GM18526 (cell line): ENCODE results near the gene VEZF1.

Experiments used
- POLR2A ChIP-seq: IDR thresholded peaks from 3 replicates; pipeline ENCODE4 v1.6.1; 2011; ENCODE audit not compliant: insufficient read length; ENCODE audit errors: extremely low read depth

The VEZF1 gene

DNA sequence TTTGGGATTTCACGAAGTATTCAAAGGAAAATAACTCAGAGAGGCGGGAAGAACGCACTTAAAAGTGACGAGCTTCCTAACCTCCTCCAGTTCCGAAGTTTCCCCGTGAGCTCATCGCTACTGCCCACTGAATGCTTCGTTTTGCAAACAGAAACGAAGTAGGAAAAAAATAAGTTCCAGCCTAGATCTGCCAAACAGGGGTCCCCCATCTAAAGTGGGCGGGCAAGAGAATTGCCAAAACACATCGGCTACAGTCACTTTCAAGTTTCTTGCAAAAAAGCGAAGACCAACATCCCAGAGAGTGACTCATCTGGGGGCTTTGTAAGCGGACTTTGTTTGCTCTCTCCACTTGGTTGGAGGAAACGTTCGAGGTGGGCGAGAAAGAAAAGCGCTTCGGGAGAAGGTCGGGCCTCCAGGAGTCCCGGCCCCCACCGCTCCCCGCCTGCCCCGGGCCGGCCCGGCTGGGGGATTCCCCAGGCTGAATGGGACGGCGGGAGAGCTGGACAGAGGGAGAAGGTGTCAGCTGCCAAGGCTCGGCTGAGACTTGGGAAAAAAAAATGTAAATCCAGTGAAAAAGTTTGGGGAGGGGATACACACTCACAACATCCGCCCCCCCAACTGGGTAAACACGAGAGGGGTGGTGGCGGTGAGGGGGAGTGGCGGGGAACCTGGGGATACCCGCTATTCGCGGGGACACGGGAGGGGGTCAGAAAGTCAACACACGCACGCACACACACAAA is 1.0 kb downstream of the VEZF1 start:
- no peak for TF ChIP-seq POLR2A

GRCh38 chr17:57985675-57985974 is 2.4 kb downstream of the VEZF1 start:
- TF ChIP-seq POLR2A, result no peak

GRCh38 chr17:57984936-57985674 is 2.9 kb downstream of the VEZF1 start:
- no peak for TF ChIP-seq POLR2A

- TF ChIP-seq POLR2A, result no peak
Observed at GRCh38 chr17:57984261-57984890, 3.7 kb downstream of the VEZF1 start.

DNA sequence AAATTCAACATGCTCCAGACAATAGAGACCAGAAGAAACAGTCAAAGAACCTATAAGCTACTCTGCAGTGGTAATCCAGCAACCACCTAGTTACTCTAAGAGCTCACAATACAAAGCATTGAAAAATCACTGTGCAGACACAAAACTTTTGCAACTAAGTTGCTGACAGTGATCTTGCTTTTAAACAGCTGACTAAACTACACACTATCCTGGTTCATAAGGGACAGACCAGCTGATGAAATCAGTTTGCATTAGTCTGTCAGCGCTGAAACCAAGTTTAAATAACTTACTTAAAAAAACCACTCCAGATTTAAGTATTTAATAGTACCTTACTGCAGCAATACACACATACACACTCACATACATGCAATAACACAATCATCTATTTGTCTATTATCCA is 4.6 kb downstream of the VEZF1 start:
- no peak for TF ChIP-seq POLR2A

DNA sequence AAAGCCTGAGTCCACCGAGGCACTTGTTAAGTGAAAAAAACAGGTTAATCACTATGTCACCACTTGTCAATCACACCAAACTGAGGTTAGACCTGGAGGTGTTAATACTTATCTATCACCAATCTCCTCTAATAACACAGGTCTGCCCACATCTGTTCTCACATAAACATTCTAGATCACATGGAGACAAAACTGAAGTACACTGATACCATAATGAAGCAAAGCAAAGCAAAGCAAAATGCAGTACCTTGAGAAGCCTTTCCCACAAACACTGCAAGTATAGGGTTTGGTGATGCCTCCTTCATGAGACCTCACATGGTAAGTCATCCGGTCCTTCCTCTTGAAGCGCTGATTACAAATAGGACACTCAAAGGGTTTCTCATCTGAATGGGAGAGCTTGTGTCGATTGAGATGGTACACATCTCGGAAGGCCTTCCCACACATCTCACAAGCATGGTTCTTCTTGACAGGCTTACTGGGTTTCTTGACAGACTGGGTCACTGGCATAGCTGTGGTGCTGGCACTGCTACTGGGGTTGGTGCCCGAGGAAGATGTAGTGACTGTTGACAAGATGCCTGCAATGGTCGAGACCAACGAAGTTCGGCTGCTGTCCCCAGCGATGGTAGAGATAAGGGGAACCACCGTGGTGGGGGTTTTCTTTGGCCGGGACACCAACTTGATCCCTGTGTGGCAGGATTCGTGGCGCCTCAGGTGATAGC is 5.4 kb downstream of the VEZF1 start:
- no peak for TF ChIP-seq POLR2A

DNA sequence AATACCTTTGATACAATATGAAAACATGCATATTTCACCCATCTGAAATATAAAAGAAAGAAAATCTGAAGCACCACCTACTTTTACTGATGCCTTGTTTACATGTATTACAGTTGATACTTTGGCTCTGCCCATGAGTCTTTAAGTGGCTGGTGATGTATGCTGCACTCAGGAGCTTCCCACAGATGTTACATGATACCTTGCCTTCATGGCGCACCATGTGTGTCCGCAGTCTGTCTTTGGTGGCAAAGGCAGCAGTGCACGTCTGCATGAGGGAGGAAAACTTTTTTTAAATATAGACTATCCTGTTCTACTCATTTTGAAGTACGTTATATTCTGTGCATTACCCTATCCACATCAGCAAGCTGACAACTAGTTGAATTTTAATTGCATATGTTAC is 7.5 kb downstream of the VEZF1 start:
- TF ChIP-seq POLR2A, result no peak

DNA sequence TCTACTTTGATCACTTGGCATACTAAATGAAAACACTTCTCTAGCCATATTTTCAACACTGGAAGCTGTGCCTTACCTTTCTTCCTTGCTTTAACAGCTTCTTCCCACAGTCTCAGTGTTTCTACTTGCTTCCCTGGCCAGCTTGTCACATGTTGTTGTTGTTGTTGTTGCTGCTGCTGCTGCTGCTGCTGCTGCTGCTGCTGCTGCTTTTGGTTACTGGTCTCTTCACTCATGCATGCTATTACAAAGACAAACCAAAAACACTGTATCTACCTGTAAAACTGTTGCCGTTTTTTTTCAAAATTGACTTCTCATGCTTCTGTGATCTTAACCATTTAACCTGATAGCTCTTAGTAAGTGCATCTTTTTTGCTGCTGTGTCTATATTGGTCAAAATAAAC is 9.0 kb downstream of the VEZF1 start:
- TF ChIP-seq POLR2A, result no peak

DNA sequence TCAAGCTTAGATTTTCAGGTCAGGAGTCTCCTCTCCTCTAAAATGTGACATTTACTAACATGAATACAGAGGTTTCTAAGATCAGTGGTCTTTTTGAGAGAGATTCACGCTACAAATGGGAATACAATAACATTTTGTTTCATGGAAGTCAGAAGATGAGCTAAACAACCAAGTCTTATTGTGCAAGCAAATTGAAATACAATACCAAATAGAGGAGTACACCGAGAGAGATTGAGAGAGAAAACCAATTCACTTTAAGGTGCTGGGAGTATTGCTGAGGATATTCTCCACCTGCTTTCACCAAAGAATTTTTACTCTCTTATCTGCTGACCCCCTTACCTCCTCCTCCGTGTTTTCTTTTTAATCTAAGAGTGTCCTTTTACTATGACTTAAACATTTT is 11.5 kb downstream of the VEZF1 start:
- TF ChIP-seq POLR2A, result no peak

GRCh38 chr17:57975044-57975443 is 13.0 kb downstream of the VEZF1 start:
- no peak for TF ChIP-seq POLR2A

- TF ChIP-seq POLR2A, result no peak
Observed at GRCh38 chr17:57972151-57972550, 15.9 kb downstream of the VEZF1 start.

- no peak for TF ChIP-seq POLR2A
Observed at GRCh38 chr17:57971572-57971971, 16.5 kb downstream of the VEZF1 start.

- no peak for TF ChIP-seq POLR2A
Observed at GRCh38 chr17:57970710-57971109, 17.3 kb downstream of the VEZF1 start.

DNA sequence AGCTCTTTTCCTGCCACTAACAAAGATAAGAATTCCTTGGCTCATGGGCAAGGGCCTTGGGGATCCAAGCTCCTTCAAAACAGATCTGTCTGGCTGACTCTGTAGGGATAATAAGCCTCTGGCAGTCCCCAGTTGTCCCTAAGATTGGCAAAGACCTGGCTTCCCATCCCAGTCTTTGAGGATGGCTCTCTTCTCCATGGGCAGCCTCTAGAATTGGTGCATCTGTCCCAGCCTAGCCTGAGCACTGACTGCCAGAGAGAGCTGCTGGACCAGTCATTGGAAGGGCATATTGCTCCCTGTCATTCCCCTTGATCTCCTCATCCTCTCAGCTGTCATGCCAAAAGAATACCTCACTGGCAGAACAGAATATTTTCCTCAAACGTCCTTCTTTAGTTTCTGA is 19.6 kb downstream of the VEZF1 start:
- no peak for TF ChIP-seq POLR2A

- no peak for TF ChIP-seq POLR2A
Observed at GRCh38 chr17:57966875-57967274, 21.2 kb downstream of the VEZF1 start.

GRCh38 chr17:57966246-57966645 is 21.8 kb downstream of the VEZF1 start:
- TF ChIP-seq POLR2A, result no peak
